ENCODE results near the gene SNX6. TPM values are rescaled to one million over a fixed set of nuclear protein-coding genes. Genes with fewer than 3 reads are reported as not detected.

SNX6 gene
- total and polyA plus RNA-seq, 10 of the 15 experiments (the other 5 are each of a cell fraction or from before 2014, with no cell fraction given) = 34.4 to 107 (median 71.7) TPM

DNA sequence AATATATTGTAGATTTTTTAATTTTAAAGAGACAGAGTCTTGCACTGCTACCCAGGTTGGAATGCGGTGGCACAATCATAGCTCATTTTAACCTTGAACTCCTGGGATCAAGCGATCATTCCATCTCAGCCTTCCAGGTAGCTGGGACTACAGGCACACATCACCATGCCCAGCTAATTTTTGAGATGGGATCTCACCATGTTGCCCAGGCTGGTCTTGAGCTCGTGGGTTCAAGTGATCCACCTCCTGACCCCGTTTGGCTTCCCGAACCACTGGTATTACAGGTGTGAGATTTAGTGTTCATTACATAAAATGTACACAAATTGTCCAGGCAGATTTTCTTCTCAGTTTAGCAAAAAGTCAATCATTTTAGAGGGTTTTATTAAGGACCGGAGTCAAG is 13.6 kb downstream of the SNX6 start:
- Histone ChIP-seq H4K20me1 (ENCODE audit: control insufficient read depth, insufficient read depth) (no peaks in the 10 kb centered on the region), H3K36me3 (ENCODE audit: control insufficient read depth in 2 of 2, insufficient read depth in 2 of 2, low read length in 1 of 2) (peaks cover 0 to 7% of the 10 kb centered on the region in 2 experiments; a peak in 2 of 4 replicates), H3K27ac (ENCODE audit: control insufficient read depth, insufficient read depth) (no peak overlapping the region), H3K4me3 (no peak overlapping the region), H3K79me2 (ENCODE audit: control insufficient read depth, insufficient read depth, low read length) (no peaks in the 10 kb centered on the region; the same call in 1 of the 2 replicates), H3K9ac (ENCODE audit: control insufficient read depth, insufficient read depth, low read length) (no peak overlapping the region), H2AFZ (ENCODE audit: control insufficient read depth, low read depth, low read length) (no peak overlapping the region), H3K9me3 (replicated peaks; ENCODE audit: control insufficient read depth, insufficient read depth, low read length) (no peaks in the 10 kb centered on the region), H3K27me3 (replicated peaks in 1 of 2; ENCODE audit: control insufficient read depth in 2 of 2, insufficient read depth in 2 of 2, low read length in 1 of 2) (no peaks in the 10 kb centered on the region), H3K4me2 (ENCODE audit: control insufficient read depth, insufficient read depth) (no peak overlapping the region), H3K4me1 (ENCODE audit: control insufficient read depth, insufficient read depth, low read length) (no peaks in the 10 kb centered on the region)
- CTCF ChIA-PET = interaction anchor here (1.1 kb wide), 1 partner anchor 8 kb away, joined by 3 read pairs; no protein-coding TSS in a partner anchor
- SMC1A ChIA-PET (ENCODE audit: uncharacterized antibody, unreplicated experiment) = no interaction called here
- RAD21 ChIA-PET (ENCODE audit: unreplicated experiment) = interaction anchor here (0.6 kb wide), 1 partner anchor 314 kb away, joined by 4 read pairs; no protein-coding TSS in a partner anchor
- WGBS (ENCODE audit: insufficient coverage, insufficient replicate concordance, low lambda C conversion rate, missing lambda C conversion rate) = 98% methylated on average over 6 of the region's 6 CpGs
- DNase-seq (ENCODE audit: low read depth, low spot score) = no peak
- intact Hi-C loops (cut with micrococcal nuclease; ENCODE audit: unreplicated experiment) = no loop called here
- TF ChIP-seq NR2C2 (IDR thresholded peaks at IDR 0.05; ENCODE audit: borderline replicate concordance, control insufficient read depth, insufficient read length, low read depth) = no peak
- in situ Hi-C loops (cut with MboI) = no loop called here
- BruUV-seq (replicated peaks) = no TSS peak
- FAIRE-seq = no peak
- POLR2A ChIA-PET = no interaction called here
- ATAC-seq = no peak

DNA sequence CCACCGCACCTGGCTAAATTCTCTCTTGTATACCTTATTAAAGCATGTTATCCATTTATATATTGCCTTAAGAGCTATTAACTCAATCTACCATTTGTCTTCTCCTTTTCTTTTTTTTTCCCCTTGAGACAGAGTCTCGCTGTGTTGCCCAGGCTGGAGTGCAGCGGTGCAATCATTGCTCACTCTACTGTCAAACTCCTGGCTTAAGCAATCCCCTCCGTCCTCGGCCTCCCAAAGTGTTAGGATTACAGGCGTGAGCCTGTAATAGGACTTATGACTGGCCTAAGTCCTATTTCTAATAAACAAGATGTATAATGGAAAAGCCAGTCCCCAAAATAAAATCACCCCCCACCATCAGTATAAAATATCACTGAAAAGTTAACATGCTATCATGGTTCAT is 14.4 kb downstream of the SNX6 start:
- Histone ChIP-seq H3K27me3 (replicated peaks in 1 of 2; ENCODE audit: control insufficient read depth in 2 of 2, insufficient read depth in 2 of 2, low read length in 1 of 2) (no peaks in the 10 kb centered on the region), H2AFZ (ENCODE audit: control insufficient read depth, low read depth, low read length) (no peak overlapping the region), H3K4me1 (ENCODE audit: control insufficient read depth, insufficient read depth, low read length) (no peaks in the 10 kb centered on the region), H3K36me3 (ENCODE audit: control insufficient read depth in 2 of 2, insufficient read depth in 2 of 2, low read length in 1 of 2) (peaks cover 0 to 7% of the 10 kb centered on the region in 2 experiments; a peak in 2 of 4 replicates), H4K20me1 (ENCODE audit: control insufficient read depth, insufficient read depth) (no peaks in the 10 kb centered on the region), H3K4me2 (ENCODE audit: control insufficient read depth, insufficient read depth) (no peak overlapping the region), H3K79me2 (ENCODE audit: control insufficient read depth, insufficient read depth, low read length) (no peaks in the 10 kb centered on the region; the same call in 1 of the 2 replicates), H3K4me3 (no peak overlapping the region), H3K9me3 (replicated peaks; ENCODE audit: control insufficient read depth, insufficient read depth, low read length) (no peaks in the 10 kb centered on the region), H3K9ac (ENCODE audit: control insufficient read depth, insufficient read depth, low read length) (no peak overlapping the region), H3K27ac (ENCODE audit: control insufficient read depth, insufficient read depth) (no peak overlapping the region)
- ChIA-PET RAD21 (ENCODE audit: unreplicated experiment) (no interaction called here), POLR2A (interaction anchor here (0.6 kb wide), 1 partner anchor 22 kb away, joined by 3 read pairs; no protein-coding TSS in a partner anchor), CTCF (no interaction called here), SMC1A (ENCODE audit: uncharacterized antibody, unreplicated experiment) (no interaction called here)
- DNase-seq (ENCODE audit: low read depth, low spot score) (no peak), FAIRE-seq (no peak), ATAC-seq (no peak)
- WGBS (ENCODE audit: insufficient coverage, insufficient replicate concordance, low lambda C conversion rate, missing lambda C conversion rate) = 98% methylated on average over 6 of the region's 6 CpGs
- no TSS peak for BruUV-seq (replicated peaks)
- TF ChIP-seq TCF7 (IDR thresholded peaks at IDR 0.05; ENCODE audit: borderline replicate concordance) (no peak), EED (IDR thresholded peaks at IDR 0.05; ENCODE audit: low read depth) (no peak), CHD4 (IDR thresholded peaks at IDR 0.05) (no peak), ZZZ3 (IDR thresholded peaks at IDR 0.05; ENCODE audit: control insufficient read depth, insufficient read length, low read depth) (no peak), CREM (IDR thresholded peaks at IDR 0.05; ENCODE audit: low read depth) (no peak), TAF1 (IDR thresholded peaks at IDR 0.05; ENCODE audit: borderline replicate concordance, low read depth, low read length) (no peak), SUZ12 (IDR thresholded peaks at IDR 0.05; ENCODE audit: unreplicated experiment) (no peak), IRF4 (IDR thresholded peaks at IDR 0.05; ENCODE audit: low read depth, low read length) (no peak), RB1 (IDR thresholded peaks at IDR 0.05; ENCODE audit: borderline replicate concordance) (no peak), RAD51 (IDR thresholded peaks at IDR 0.05) (no peak), NR2C1 (IDR thresholded peaks at IDR 0.05) (no peak)
- TF ChIP-seq, protein P1, sequence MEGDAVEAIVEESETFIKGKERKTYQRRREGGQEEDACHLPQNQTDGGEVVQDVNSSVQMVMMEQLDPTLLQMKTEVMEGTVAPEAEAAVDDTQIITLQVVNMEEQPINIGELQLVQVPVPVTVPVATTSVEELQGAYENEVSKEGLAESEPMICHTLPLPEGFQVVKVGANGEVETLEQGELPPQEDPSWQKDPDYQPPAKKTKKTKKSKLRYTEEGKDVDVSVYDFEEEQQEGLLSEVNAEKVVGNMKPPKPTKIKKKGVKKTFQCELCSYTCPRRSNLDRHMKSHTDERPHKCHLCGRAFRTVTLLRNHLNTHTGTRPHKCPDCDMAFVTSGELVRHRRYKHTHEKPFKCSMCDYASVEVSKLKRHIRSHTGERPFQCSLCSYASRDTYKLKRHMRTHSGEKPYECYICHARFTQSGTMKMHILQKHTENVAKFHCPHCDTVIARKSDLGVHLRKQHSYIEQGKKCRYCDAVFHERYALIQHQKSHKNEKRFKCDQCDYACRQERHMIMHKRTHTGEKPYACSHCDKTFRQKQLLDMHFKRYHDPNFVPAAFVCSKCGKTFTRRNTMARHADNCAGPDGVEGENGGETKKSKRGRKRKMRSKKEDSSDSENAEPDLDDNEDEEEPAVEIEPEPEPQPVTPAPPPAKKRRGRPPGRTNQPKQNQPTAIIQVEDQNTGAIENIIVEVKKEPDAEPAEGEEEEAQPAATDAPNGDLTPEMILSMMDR (IDR thresholded peaks at IDR 0.05 in 2 of 3, conservative IDR thresholded peaks at IDR 0.05 in 1 of 3; ENCODE audit: control insufficient read depth in 2 of 3, extremely low read depth in 1 of 3, insufficient read depth in 1 of 3, low read depth in 3 of 3, low read length in 3 of 3) = no peak
- TF ChIP-seq, protein P2, sequence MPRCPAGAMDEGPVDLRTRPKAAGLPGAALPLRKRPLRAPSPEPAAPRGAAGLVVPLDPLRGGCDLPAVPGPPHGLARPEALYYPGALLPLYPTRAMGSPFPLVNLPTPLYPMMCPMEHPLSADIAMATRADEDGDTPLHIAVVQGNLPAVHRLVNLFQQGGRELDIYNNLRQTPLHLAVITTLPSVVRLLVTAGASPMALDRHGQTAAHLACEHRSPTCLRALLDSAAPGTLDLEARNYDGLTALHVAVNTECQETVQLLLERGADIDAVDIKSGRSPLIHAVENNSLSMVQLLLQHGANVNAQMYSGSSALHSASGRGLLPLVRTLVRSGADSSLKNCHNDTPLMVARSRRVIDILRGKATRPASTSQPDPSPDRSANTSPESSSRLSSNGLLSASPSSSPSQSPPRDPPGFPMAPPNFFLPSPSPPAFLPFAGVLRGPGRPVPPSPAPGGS (IDR thresholded peaks at IDR 0.05; ENCODE audit: borderline replicate concordance, insufficient read depth, low read depth, low read length, poor library complexity, severe bottlenecking) = no peak
- intact Hi-C loops (cut with micrococcal nuclease; ENCODE audit: unreplicated experiment) = no loop called here
- in situ Hi-C loops (cut with MboI) = no loop called here
